Endothelial cell of umbilical vein (primary cell): ENCODE measurements around the gene SMAD7. TPM values are rescaled to one million over a fixed set of nuclear protein-coding genes. Genes with fewer than 3 reads are reported as not detected.

Experiments
- BruUV-seq: library from RNA; stranded (reverse); fragments of 400-500 nt; replicated peaks from 2 replicates; lab custom pipeline; 2021; lab: Mats Ljungman, UMichigan
- CTCF ChIA-PET: fragments of 300-600, 350-600 bp; sonication (Branson Sonifier 250); formaldehyde crosslinking; loops from one replicate; lab custom pipeline; 2021; ENCODE audit warnings: antibody characterized with exemption, inconsistent platforms; lab: Charles Lee
- POLR2A ChIA-PET: fragments of 300-600, 350-600 bp; sonication (Branson Sonifier 250); formaldehyde crosslinking; loops from one replicate; lab custom pipeline; 2021; ENCODE audit warnings: antibody characterized with exemption, inconsistent platforms; lab: Charles Lee
- DNase-seq: peaks from one replicate; pipeline ENCODE4 v3.0.0-alpha.2; 2011; ENCODE audit warnings: low read depth, low spot score
- FAIRE-seq: peaks from 2 replicates; lab custom pipeline; 2011; peaks lifted over from hg19 to GRCh38; lab: Jason Lieb, UNC
- H2AFZ ChIP-seq: 2 replicates; pipeline ENCODE4 v1.6.0; 2012; ENCODE audit warnings: low read depth, low read length, control low read depth, inconsistent platforms
- H3K27ac ChIP-seq: 2 replicates; pipeline ENCODE4 v1.5.1; 2011; ENCODE audit warnings: low read depth, mild to moderate bottlenecking, control low read depth, low read length, moderate library complexity; ENCODE audit not compliant: insufficient read depth
- H3K27me3 ChIP-seq, 2 experiments: 2 replicates each; pipeline versions ENCODE4 v1.6.0 to v1.6.1; 2011; ENCODE audit warnings: low read length in 2 of 2, mixed read lengths in 1 of 2; ENCODE audit not compliant: control insufficient read depth in 2 of 2, insufficient read depth in 2 of 2
- H3K36me3 ChIP-seq, 2 experiments: 2 replicates in 1 of 2; 3 replicates in 1 of 2; pipeline ENCODE4 v1.5.1; 2011; ENCODE audit warnings: low read length in 2 of 2, mild to moderate bottlenecking in 1 of 2, moderate library complexity in 1 of 2; ENCODE audit not compliant: control insufficient read depth in 2 of 2, insufficient read depth in 2 of 2; ENCODE audit errors: extremely low read depth in 1 of 2
- H3K4me1 ChIP-seq: 3 replicates; pipeline ENCODE4 v1.5.1; 2011; ENCODE audit warnings: mild to moderate bottlenecking, low read length; ENCODE audit not compliant: control insufficient read depth, insufficient read depth; ENCODE audit errors: extremely low read depth
- H3K4me2 ChIP-seq: 2 replicates; pipeline ENCODE4 v1.6.1; 2011; ENCODE audit warnings: low read length, control low read depth, mixed read lengths; ENCODE audit not compliant: insufficient read depth
- H3K4me3 ChIP-seq, 3 experiments: fragments of 200-600 bp in 1 of 3; sonication (generic), shearing (Covaris generic) in 1 of 3; replicated peaks in 1 of 3; 2 replicates each; pipeline ENCODE4 v1.5.1; 2011 to 2016; ENCODE audit warnings: control low read depth in 3 of 3, low read length in 3 of 3, mild to moderate bottlenecking in 2 of 3, inconsistent platforms in 1 of 3, low read depth in 1 of 3, moderate library complexity in 1 of 3; ENCODE audit not compliant: insufficient read depth in 1 of 3
- H3K79me2 ChIP-seq: 2 replicates; pipeline ENCODE4 v1.6.0; 2012; ENCODE audit warnings: low read length, inconsistent platforms; ENCODE audit not compliant: control insufficient read depth, insufficient read depth
- H3K9ac ChIP-seq: replicated peaks from 2 replicates; pipeline ENCODE3; 2011; ENCODE audit warnings: low read length, control low read depth; ENCODE audit not compliant: insufficient read depth; ENCODE audit errors: extremely low read depth
- H3K9me1 ChIP-seq: replicated peaks from 3 replicates; pipeline ENCODE4 v1.6.0; 2011; ENCODE audit warnings: mild to moderate bottlenecking, low read length; ENCODE audit not compliant: control insufficient read depth, insufficient read depth; ENCODE audit errors: extremely low read depth
- H3K9me3 ChIP-seq: replicated peaks from 2 replicates; pipeline ENCODE4 v1.5.1; 2012; ENCODE audit warnings: low read length, inconsistent platforms; ENCODE audit not compliant: control insufficient read depth, insufficient read depth
- H4K20me1 ChIP-seq: replicated peaks from 2 replicates; pipeline ENCODE3; 2011; ENCODE audit warnings: mild to moderate bottlenecking, low read length; ENCODE audit not compliant: control insufficient read depth, insufficient read depth; ENCODE audit errors: extremely low read depth
- EZH2 ChIP-seq: IDR thresholded peaks from 2 replicates; pipeline ENCODE4 v1.6.1; 2012; ENCODE audit warnings: borderline replicate concordance, low read depth, mild to moderate bottlenecking, moderate library complexity, low read length, inconsistent platforms; ENCODE audit not compliant: severe bottlenecking
- GATA2 ChIP-seq: IDR thresholded peaks from 2 replicates; pipeline ENCODE4 v1.7.0; 2011; ENCODE audit warnings: low read depth, mild to moderate bottlenecking, moderate library complexity, mixed read lengths, low read length; ENCODE audit not compliant: insufficient read length, insufficient read depth
- JUN ChIP-seq: IDR thresholded peaks from 2 replicates; pipeline ENCODE4 v1.6.1; 2011; ENCODE audit warnings: borderline replicate concordance, low read depth; ENCODE audit not compliant: insufficient read length, insufficient read depth
- dilution Hi-C: fragments of 300-500 bp; cut with MboI; formaldehyde crosslinking; loops from one replicate; pipeline ENCODE4 v1.15.0; 2019; ENCODE audit warnings: low sequenced_read_pairs; ENCODE audit not compliant: extremely low pct_ligation_motif_present
- intact Hi-C: fragments of 100-400 bp; cut with micrococcal nuclease; formaldehyde crosslinking; loops from one replicate; pipeline ENCODE4 v1.10.0; 2022
- polyA plus RNA-seq, 4 experiments: library from polyadenylated mRNA; depleted of rRNA in 3 of 4; stranded (reverse) in 3 of 4; unstranded in 1 of 4; fragments of >200 nt; gene quantifications; 2 replicates each; pipeline versions ENCODE4 v1.2.1 to v1.2.3, GENCODE V29; 2011 to 2012; ENCODE audit warnings: missing spikeins in 1 of 4
- total RNA-seq: library from RNA; stranded (reverse); gene quantifications from 2 replicates; pipeline ENCODE4 v1.2.3, GENCODE V29; 2021

The SMAD7 gene
- total and polyA plus RNA-seq, 2 donors (not counting 3 experiments of a cell fraction or from before 2014, with no cell fraction given), result 3.6 to 8.0 TPM

DNA sequence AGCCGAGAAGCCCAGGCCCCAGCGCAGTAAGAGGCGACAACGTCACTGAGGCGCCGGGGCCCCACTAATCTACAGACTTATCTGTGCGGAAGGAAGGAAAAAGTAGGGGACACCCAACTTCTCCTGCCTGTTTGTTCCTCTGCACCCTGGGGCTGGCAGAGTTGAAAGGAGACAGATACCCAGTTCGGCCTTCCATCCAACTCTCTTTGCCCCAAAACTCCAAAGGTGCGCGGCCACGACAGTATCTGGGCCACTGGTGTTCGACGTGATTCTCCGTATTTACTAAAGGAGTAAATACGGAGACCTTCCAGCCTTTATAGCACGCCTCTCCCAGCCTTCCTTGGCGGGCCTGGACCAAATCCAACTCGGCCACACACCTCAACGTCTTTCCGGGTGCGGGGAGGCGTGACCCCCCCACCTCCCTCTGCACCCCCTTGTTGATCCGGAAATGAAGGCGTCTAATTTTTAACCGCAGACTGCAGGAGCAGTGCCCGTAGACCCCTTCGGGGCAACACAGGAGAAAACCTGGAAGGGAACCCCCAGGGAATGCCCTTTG is 1.6 kb downstream of the SMAD7 start:
- Histone ChIP-seq H3K9me3 (no peaks in the 10 kb centered on the region), H4K20me1 (peaks cover 4% of the 10 kb centered on the region), H3K4me3 (peak overlapping the region; percentile 55 to 65 (median 58)), H3K27me3 (no peaks in the 10 kb centered on the region), H2AFZ (no peak overlapping the region), H3K9me1 (no peaks in the 10 kb centered on the region), H3K79me2 (peaks cover 21% of the 10 kb centered on the region), H3K4me2 (peak overlapping the region; percentile 65), H3K9ac (peak overlapping the region; percentile 84), H3K4me1 (peaks cover 48% of the 10 kb centered on the region), H3K27ac (no peak overlapping the region), H3K36me3 (no peaks in the 10 kb centered on the region)
- ChIA-PET POLR2A (no interaction called here), CTCF (interaction anchor here (0.7 to 1.2 kb wide), 9 partner anchors 9 to 290 kb away, joined by 3 to 4 read pairs (median 3); no protein-coding TSS in a partner anchor)
- dilution Hi-C loops (no loop called here), intact Hi-C loops (loop anchor here (1.0 to 10.0 kb wide), 7 partner anchors 8 to 466 kb away; no protein-coding TSS in a partner anchor)
- DNase-seq (peak; percentile 21), FAIRE-seq (no peak)
- peak; percentile 45 for TF ChIP-seq GATA2
- no peak for TF ChIP-seq EZH2
- BruUV-seq, result no TSS peak

DNA sequence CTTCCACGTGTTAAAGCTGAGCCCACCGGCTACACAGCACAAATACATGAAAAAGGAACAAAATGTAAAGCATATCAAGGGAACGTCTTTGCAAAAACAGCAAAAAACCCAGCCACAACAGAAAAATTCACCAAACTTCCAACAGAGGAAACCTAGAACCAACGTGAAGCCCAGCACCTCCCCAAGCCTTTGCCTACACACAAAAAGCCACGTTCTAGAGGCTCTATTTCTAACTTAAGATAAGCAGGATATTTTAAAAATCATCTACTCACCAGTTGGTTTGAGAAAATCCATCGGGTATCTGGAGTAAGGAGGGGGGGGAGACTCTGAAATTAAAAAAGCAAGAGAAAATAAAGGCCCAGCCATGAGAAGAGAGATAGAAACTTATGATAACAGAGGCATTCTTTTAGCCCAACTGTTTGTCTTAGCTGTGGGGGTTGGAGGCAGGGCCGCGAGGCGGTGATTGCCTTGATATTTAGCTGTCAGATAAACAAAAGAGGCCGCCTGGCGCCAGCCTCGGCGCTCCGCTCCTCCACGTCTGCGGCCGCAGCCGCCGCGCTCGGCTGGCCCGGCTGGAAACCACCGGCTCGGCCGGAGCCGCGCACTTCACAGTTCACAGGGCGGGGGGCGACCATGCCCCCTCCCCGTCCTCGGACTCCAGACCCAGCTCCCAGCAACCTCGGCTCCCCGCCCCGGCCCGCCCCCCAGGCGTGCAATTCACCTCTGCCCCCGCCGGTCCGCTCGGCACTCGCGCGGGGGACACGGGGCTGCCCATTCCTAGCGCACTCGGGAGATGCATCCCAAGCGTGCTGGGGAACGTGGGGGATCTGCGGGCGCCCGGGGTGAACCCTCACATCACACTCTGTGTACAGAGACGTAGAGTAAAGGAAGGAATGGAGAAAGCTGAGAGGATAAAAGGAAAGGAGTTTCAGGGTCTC is 2.4 kb downstream of the SMAD7 start:
- ChIA-PET CTCF (interaction anchor here (0.8 to 2.6 kb wide), 12 partner anchors 11 to 290 kb away, joined by 3 to 15 read pairs (median 4); no protein-coding TSS in a partner anchor), POLR2A (no interaction called here)

More for the DNA sequence above, 2.4 kb downstream of the SMAD7 start:
- Histone ChIP-seq H3K9me1 (no peaks in the 10 kb centered on the region), H3K9ac (peak overlapping the region; percentile 84), H3K4me1 (peaks cover 55% of the 10 kb centered on the region), H3K4me2 (peak overlapping the region; percentile 82), H3K27ac (no peak overlapping the region), H3K36me3 (no peaks in the 10 kb centered on the region), H4K20me1 (peaks cover 4% of the 10 kb centered on the region), H3K4me3 (peak overlapping the region; percentile 55 to 65 (median 58)), H3K79me2 (peaks cover 23% of the 10 kb centered on the region), H3K27me3 (no peaks in the 10 kb centered on the region), H3K9me3 (no peaks in the 10 kb centered on the region), H2AFZ (no peak overlapping the region)
- TF ChIP-seq GATA2, result peak; percentile 75
- no peak for TF ChIP-seq JUN
- no peak for TF ChIP-seq EZH2
- intact Hi-C loops, result loop anchor here (1.0 to 10.0 kb wide), 9 partner anchors 7 to 466 kb away; no protein-coding TSS in a partner anchor
- BruUV-seq, result no TSS peak
- DNase-seq (peak; percentile 67), FAIRE-seq (peak; percentile 84)
- dilution Hi-C loops, result no loop called here
